ENCODE measurements around the gene PSMG2. TPM values are rescaled to one million over a fixed set of nuclear protein-coding genes. Genes with fewer than 3 reads are reported as not detected.

Gene PSMG2
- total and polyA plus RNA-seq, 2 of the 13 experiments (the other 11 are each of a cell fraction or from before 2014, with no cell fraction given): 53.4 to 94.8 TPM

DNA sequence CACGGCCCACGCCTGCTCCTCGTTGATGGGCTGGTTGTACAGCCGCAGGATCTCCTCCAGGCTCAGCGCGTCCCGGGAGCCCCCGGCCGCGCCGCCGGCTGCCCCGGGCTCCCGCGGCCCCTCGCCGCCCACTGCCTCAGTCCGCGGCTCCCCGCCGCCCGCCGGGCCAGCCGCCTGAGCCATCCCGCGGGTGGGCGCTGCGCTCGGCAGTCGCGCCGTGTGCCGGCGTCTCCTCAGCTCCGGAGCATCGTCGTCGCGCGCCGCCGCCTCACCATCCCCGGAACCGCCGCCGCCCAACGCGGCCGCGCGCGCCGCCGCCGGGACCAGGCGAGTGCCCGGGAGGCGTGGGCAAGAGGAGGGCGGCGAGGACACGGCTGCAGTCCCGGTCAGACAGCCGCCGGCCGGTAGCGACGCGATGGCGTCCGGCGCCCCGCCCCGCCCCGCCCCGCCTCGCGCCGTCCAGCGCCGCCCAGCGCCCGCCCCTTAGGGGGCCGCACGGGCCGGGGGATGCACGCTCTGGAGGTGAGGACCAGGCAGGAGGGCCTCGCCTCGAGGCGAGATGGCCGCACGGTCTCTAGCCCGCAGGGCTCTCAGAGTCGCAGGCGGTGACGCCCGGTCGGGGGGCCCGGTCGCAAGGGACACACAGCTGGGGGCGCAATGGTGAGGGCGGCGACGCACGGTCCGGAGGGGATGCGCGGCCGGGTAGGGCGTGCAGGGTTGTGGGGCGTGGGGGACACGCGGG is 45.0 kb upstream of the PSMG2 start, which contains the start of gene SPIRE1:
Gene SPIRE1 (minus strand): TSS at position 424 of the 742 bp plus-strand sequence. CDS start 241 bp downstream, at position 183.
- Histone ChIP-seq H3K4me2 (ENCODE audit: low read depth, low read length) (peak within 1 kb of the TSS; percentile 86), H3K4me3 (replicated peaks in 1 of 3; ENCODE audit: insufficient read depth in 1 of 3, low read depth in 2 of 3, low read length in 3 of 3) (peak within 1 kb of the TSS; percentile 78 to 86 (median 85)), H3K36me3 (replicated peaks in 1 of 2; ENCODE audit: control insufficient read depth in 1 of 2, insufficient read depth in 2 of 2, low read length in 2 of 2) (no peaks in the 10 kb centered on the region), H3K4me1 (ENCODE audit: insufficient read depth, low read length) (peaks cover 21% of the 10 kb centered on the region), H3K9me3 (ENCODE audit: low read length) (no peaks in the 10 kb centered on the region), H3K27me3 (ENCODE audit: control insufficient read depth in 1 of 2, insufficient read depth in 2 of 2, low read length in 2 of 2) (no peaks in the 10 kb centered on the region), H3K79me2 (ENCODE audit: insufficient read depth, low read length) (peaks cover 15% of the 10 kb centered on the region), H3K27ac (ENCODE audit: extremely low read length, insufficient read depth, low read length) (peak within 1 kb of the TSS; percentile 23), H3K9ac (ENCODE audit: insufficient read depth, low read depth, low read length) (peak within 1 kb of the TSS; percentile 74), H4K20me1 (ENCODE audit: insufficient read depth, low read length) (no peaks in the 10 kb centered on the region), H2AFZ (ENCODE audit: low read length) (no peak within 1 kb of the TSS)
- ChIA-PET POLR2A (interaction anchor here (0.9 to 1.0 kb wide), 2 partner anchors 237 to 281 kb away, joined by 3 read pairs; partner anchors contain the start of gene AFG3L2), CTCF (ENCODE audit: low intra/inter-chr PET ratio, low total read pairs) (interaction anchor here (6.0 kb wide), 1 partner anchor 266 kb away, joined by 55 read pairs; no protein-coding TSS in a partner anchor)
- no peak for FAIRE-seq
- in situ Hi-C loops (cut with HindIII; ENCODE audit: extremely low pct_ligation_motif_present, low pct_unique_long_range_greater_than_20kb): loop anchor here (5.0 kb wide), 2 partner anchors 116 to 266 kb away; no protein-coding TSS in a partner anchor
- WGBS (ENCODE audit: low lambda C conversion rate): no CpG with 5 or more reads among the region's 112 CpGs
- peak; percentile 29 for DNase-seq (ENCODE audit: low spot score)
- no TSS peak for BruUV-seq (replicated peaks)
- ATAC-seq: peak; percentile 83
- intact Hi-C loops (cut with micrococcal nuclease; ENCODE audit: unreplicated experiment): loop anchor here (5.0 kb wide), 3 partner anchors 196 to 376 kb away; no protein-coding TSS in a partner anchor
- TF ChIP-seq, protein P1, sequence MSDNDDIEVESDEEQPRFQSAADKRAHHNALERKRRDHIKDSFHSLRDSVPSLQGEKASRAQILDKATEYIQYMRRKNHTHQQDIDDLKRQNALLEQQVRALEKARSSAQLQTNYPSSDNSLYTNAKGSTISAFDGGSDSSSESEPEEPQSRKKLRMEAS (IDR thresholded peaks at IDR 0.05): peak; percentile 67
- no peak for TF ChIP-seq NFKB2 (CRISPR knock-in tag; IDR thresholded peaks at IDR 0.05; ENCODE audit: borderline replicate concordance)
- TF ChIP-seq, protein P2, sequence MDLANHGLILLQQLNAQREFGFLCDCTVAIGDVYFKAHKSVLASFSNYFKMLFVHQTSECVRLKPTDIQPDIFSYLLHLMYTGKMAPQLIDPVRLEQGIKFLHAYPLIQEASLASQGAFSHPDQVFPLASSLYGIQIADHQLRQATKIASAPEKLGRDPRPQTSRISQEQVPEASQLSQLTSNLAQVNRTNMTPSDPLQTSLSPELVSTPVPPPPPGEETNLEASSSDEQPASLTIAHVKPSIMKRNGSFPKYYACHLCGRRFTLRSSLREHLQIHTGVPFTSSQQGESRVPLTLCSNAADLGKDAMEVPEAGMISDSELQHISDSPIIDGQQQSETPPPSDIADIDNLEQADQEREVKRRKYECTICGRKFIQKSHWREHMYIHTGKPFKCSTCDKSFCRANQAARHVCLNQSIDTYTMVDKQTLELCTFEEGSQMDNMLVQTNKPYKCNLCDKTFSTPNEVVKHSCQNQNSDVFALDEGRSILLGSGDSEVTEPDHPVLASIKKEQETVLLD (CRISPR knock-in tag; IDR thresholded peaks at IDR 0.05; ENCODE audit: low read depth): peak; percentile 82
- 0 out of 2 replicates have a peak, but pooled peaks have one; percentile 27 for TF ChIP-seq ZNF777 (CRISPR knock-in tag; IDR thresholded peaks at IDR 0.05)
- no peak for TF ChIP-seq RAD21 (CRISPR knock-in tag; IDR thresholded peaks at IDR 0.05)
- no peak for TF ChIP-seq GFI1 (CRISPR knock-in tag; IDR thresholded peaks at IDR 0.05; ENCODE audit: borderline replicate concordance)
- TF ChIP-seq ARNT2 (CRISPR knock-in tag; IDR thresholded peaks at IDR 0.05; ENCODE audit: low read depth): 0 out of 2 replicates have a peak, but pooled peaks have one; percentile 20
- peak; percentile 60; the same call in 1 of the 2 replicates for TF ChIP-seq ZSCAN21 (CRISPR knock-in tag; IDR thresholded peaks at IDR 0.05; ENCODE audit: borderline replicate concordance)
- TF ChIP-seq, protein P3, sequence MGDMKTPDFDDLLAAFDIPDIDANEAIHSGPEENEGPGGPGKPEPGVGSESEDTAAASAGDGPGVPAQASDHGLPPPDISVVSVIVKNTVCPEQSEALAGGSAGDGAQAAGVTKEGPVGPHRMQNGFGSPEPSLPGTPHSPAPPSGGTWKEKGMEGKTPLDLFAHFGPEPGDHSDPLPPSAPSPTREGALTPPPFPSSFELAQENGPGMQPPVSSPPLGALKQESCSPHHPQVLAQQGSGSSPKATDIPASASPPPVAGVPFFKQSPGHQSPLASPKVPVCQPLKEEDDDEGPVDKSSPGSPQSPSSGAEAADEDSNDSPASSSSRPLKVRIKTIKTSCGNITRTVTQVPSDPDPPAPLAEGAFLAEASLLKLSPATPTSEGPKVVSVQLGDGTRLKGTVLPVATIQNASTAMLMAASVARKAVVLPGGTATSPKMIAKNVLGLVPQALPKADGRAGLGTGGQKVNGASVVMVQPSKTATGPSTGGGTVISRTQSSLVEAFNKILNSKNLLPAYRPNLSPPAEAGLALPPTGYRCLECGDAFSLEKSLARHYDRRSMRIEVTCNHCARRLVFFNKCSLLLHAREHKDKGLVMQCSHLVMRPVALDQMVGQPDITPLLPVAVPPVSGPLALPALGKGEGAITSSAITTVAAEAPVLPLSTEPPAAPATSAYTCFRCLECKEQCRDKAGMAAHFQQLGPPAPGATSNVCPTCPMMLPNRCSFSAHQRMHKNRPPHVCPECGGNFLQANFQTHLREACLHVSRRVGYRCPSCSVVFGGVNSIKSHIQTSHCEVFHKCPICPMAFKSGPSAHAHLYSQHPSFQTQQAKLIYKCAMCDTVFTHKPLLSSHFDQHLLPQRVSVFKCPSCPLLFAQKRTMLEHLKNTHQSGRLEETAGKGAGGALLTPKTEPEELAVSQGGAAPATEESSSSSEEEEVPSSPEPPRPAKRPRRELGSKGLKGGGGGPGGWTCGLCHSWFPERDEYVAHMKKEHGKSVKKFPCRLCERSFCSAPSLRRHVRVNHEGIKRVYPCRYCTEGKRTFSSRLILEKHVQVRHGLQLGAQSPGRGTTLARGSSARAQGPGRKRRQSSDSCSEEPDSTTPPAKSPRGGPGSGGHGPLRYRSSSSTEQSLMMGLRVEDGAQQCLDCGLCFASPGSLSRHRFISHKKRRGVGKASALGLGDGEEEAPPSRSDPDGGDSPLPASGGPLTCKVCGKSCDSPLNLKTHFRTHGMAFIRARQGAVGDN (CRISPR knock-in tag; IDR thresholded peaks at IDR 0.05): peak; percentile 52
- peak; percentile 56; the same call in 1 of the 2 replicates for TF ChIP-seq SP4 (CRISPR knock-in tag; IDR thresholded peaks at IDR 0.05)
- TF ChIP-seq, protein P4, sequence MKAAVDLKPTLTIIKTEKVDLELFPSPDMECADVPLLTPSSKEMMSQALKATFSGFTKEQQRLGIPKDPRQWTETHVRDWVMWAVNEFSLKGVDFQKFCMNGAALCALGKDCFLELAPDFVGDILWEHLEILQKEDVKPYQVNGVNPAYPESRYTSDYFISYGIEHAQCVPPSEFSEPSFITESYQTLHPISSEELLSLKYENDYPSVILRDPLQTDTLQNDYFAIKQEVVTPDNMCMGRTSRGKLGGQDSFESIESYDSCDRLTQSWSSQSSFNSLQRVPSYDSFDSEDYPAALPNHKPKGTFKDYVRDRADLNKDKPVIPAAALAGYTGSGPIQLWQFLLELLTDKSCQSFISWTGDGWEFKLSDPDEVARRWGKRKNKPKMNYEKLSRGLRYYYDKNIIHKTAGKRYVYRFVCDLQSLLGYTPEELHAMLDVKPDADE (CRISPR knock-in tag; IDR thresholded peaks at IDR 0.05): 0 out of 2 replicates have a peak, but pooled peaks have one; percentile 36
- no peak for TF ChIP-seq KDM5B (CRISPR knock-in tag; IDR thresholded peaks at IDR 0.05; ENCODE audit: borderline replicate concordance)

Measured in HepG2 (cell line).